ENCODE measurements around the gene PGBD2. TPM values are rescaled to one million over a fixed set of nuclear protein-coding genes. Genes with fewer than 3 reads are reported as not detected.
A peak's percentile ranks its signal among the peaks of the same experiment; 100 is the strongest.

The PGBD2 gene
- total and polyA plus RNA-seq, 9 of the 15 experiments (the other 6 are each of a cell fraction or from before 2014, with no cell fraction given): 11.9 to 21.8 (median 14.7) TPM

- peak in 1 of 2 experiments; percentile 73; a peak in 2 of 4 replicates for TF ChIP-seq MLLT1 (IDR thresholded peaks at IDR 0.05)
- no peak for TF ChIP-seq SRSF1 (IDR thresholded peaks at IDR 0.05; ENCODE audit: low read depth, low read length)
- peak; percentile 82 for TF ChIP-seq ELF2 (CRISPR knock-in tag; IDR thresholded peaks at IDR 0.05)
- no peak for TF ChIP-seq ZNF408 (CRISPR knock-in tag; IDR thresholded peaks at IDR 0.05; ENCODE audit: low read depth)
- peak; percentile 81; the same call in 1 of the 2 replicates for TF ChIP-seq PHF8 (IDR thresholded peaks at IDR 0.05; ENCODE audit: borderline replicate concordance, low read length)
- no peak for TF ChIP-seq NFE2L1 (tag; IDR thresholded peaks at IDR 0.05; ENCODE audit: borderline replicate concordance, low read depth)
- no peak for TF ChIP-seq XRCC4 (IDR thresholded peaks at IDR 0.05; ENCODE audit: extremely low read depth, insufficient read depth, insufficient read length)
- no peak for TF ChIP-seq RERE (CRISPR knock-in tag; IDR thresholded peaks at IDR 0.05; ENCODE audit: borderline replicate concordance)
- TF ChIP-seq ZNF445 (CRISPR knock-in tag; IDR thresholded peaks at IDR 0.05; ENCODE audit: low read depth): no peak
- TF ChIP-seq KLF6 (CRISPR knock-in tag; IDR thresholded peaks at IDR 0.05; ENCODE audit: borderline replicate concordance): no peak
- peak; percentile 63 for TF ChIP-seq GMEB1 (CRISPR knock-in tag; IDR thresholded peaks at IDR 0.05)
- TF ChIP-seq ETV1 (tag; conservative IDR thresholded peaks at IDR 0.05; ENCODE audit: low read depth): peak; percentile 74
- peak; percentile 99 for TF ChIP-seq NRF1 (conservative IDR thresholded peaks at IDR 0.05 in 1 of 2, IDR thresholded peaks at IDR 0.05 in 1 of 2)
- TF ChIP-seq ZBED1 (IDR thresholded peaks at IDR 0.05): peak; percentile 88; the same call in 1 of the 2 replicates
- no peak for TF ChIP-seq DACH1 (IDR thresholded peaks at IDR 0.05; ENCODE audit: partially characterized antibody)
- TF ChIP-seq TAF1 (IDR thresholded peaks at IDR 0.05; ENCODE audit: control insufficient read depth, extremely low read depth, insufficient read depth, low read length, severe bottlenecking): peak; percentile 71
Observed at GRCh38 chr1:248858891-248859889, 46.8 kb upstream of the PGBD2 start, which contains the start of gene ZNF692 (continued).
